Activated CD8-positive, alpha-beta memory T cell treated with anti-CD3 and anti-CD28 coated beads, Interleukin-2, amount 50 U/mL, for 4 hours (primary cell): Measurements from ENCODE around the gene CD83.
"Not testable (repeated sequence)": the region's sequence is repeated elsewhere in the genome, so short reads cannot be mapped to it uniquely, and the experiment has no call there.

ENCODE experiments used
- DNase-seq: peaks from one replicate; pipeline ENCODE4 v3.0.0-alpha.2; 2020

Gene CD83

DNA sequence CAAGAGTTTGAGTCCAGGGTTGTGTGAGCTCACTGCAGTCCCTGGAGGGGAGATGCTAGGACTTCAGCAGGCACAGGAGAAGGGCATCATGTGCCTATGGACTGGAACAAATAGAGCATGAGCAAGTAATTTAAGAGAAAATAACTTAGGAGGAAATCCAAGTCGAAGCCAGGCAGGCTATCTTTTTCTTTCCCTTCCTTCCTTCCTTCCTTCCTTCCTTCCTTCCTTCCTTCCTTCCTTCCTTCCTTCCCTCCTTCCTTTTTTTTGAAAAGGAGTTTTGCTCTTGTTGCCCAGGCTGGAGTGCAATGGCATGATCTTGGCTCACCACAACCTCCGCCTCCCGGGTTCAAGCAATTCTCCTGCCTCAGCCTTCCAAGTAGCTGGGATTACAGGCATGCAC, 33.7 kb downstream of the CD83 start:
- not testable (repeated sequence) for DNase-seq

DNA sequence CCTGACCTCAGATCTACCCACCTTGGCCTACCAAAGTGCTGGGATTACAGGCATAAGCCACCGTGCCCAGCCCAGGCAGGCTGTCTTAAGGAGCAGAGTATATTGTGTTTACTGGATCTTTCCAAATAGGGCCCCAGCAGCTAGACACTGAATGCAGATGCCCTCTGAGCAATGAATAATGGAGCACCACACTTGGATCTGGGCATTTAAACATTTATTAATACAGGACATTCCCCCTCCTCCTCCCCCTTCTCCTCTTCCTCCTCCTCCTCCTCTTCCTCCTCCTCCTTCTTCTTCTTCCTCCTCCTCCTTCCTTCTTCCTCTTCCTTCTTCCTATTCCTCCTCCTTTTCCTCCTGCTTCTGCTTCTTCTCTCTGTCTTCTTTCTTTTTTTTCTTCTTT, 34.2 kb downstream of the CD83 start:
- DNase-seq: no peak

DNA sequence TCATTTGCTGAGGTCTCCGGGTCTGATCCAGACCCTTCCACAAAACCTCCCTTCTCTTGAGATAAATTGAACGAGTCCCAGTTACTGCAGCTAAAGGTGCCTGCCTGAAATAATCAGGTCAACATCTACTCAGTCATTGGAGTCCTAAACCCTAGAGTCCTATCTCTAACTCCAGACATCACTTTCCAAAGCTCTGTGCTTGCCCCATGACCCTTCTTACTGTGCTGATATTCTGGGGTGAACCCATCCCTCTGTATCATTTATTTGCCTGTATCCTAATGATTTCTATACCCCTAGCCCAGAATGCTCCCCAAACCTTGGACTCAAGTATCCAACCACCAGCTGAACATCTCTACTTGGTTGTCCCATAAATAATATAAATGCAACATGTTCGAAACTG, 35.7 kb downstream of the CD83 start:
- DNase-seq: no peak

DNA sequence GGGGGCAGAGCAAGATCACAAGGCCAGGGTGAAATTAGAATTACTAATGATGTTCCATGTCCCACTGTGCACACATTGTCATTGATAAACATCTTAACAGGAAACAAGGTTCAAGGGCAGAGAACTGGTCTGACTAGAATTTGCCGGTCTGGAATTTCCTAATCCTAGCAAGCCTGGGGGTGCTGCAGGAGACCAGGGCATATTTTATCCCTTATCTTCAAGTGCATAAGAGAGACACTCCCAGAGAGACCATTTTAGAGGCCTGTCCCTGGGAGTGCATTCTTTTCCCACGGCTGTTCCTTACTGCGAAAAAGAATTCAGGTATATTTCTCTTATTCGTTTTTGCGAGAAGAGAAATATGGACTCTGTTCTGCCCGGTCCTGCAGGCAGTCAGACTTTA, 41.5 kb downstream of the CD83 start:
- no peak for DNase-seq

DNA sequence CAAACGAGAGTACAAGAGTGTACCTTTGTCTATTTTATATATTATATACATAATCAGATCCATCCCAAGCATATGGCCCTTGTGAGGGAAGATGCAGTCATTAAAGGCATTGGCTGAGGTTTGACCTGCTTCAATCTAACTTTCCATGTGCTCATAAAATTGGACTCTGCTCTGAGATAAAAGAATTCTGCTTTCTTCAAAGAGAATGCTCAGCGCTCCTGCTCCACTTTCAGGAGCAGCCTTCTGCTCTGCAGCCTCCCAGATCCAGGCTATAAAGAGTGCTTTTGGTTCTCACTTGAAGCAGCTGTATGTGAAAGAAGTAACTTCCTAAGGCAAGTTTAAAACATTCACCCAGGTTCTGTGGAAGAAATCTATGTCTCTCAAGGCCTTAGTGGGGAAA, 45.3 kb downstream of the CD83 start:
- DNase-seq: no peak

DNA sequence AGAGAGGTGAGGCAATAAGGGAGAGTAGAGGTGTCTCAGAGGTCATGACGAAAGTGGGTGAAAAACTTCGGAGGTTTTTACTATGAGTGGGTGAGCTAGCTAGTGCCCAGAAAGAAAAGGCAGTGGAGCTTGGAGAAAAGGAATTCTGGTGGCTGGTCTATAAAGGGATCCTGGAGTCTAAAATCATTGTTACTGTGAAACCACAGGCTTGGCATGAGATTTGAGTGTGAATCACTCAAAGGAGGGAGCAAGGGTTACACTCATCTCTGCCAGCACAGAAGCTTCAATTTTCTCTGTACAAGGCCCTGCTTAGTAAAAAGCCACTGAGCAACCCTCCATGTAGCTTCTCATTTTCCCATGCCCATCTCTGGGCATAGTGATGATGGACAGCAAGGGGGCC, 47.5 kb downstream of the CD83 start:
- no peak for DNase-seq

DNA sequence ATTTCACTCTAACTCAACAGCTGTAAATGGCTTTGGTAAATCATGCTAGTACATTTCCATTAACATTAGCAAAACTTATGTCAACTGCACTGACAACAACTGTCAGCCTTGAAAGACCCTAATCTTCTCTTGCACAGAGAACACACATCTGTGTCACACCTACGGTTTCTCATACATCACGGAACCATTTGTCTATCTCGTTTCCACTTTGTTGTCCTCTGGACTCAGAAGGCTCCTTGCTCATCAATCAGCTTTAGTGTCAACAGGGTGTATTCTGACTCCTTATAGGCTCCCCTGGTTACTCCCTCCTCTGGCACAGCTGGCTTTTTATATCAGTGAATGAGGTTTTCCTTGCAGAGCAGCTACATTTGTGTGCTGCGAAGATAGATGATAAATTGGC, 49.3 kb downstream of the CD83 start:
- DNase-seq: no peak

DNA sequence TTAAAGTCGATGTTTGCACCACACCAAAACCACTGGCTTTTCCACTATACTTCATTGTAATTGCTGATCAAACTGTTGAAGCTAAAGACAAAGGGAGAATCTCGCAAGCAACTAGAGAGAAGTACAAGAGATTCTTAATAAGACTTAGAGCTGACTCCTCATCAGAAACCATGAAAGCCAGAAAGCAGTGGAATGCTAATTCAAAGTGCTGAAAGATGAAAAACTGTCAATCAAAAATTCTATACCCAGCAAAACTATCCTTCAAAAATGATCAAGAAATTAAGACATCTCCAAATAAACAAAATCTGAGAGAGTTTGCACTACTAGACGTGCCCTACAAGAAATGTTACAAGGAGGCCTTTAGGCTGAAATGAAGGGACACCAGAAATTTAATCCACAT, 52.6 kb downstream of the CD83 start:
- DNase-seq: no peak

DNA sequence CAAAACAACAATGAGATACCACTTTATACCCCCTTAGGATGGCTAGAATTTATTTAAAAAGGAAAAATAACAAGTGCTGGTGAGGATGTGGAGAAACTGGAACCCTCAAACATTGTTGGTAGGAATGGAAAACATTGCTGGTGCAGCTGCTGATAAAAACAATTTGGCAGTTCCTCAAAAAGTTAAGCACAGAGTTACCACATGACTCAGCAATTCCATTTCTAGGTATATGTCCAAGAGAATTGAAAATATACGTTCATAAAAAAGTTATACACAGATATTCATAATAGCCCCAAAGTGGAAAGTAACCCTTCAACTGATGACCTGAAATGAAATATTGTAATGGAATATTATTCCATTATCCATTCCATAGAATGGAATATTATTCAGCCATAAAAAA, 55.0 kb downstream of the CD83 start:
- DNase-seq: no peak

DNA sequence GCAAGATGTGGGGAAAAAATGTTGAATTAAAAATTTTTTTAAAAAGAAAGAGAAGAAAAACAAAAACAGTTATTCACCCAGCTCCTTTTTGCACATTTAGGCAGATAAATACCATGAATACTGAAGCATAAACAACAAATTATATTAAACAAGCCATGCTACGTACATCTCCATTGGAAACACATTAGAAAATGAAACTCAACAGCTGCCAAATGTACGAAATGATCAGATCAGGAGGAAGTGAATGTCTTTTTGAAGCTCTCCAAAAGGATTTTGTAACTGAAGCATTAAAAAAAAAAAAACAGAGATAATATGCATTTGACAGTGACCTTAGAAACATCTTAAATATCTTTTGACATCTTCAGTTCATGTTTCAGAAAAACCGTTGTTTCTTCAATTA, 56.7 kb downstream of the CD83 start:
- no peak for DNase-seq

DNA sequence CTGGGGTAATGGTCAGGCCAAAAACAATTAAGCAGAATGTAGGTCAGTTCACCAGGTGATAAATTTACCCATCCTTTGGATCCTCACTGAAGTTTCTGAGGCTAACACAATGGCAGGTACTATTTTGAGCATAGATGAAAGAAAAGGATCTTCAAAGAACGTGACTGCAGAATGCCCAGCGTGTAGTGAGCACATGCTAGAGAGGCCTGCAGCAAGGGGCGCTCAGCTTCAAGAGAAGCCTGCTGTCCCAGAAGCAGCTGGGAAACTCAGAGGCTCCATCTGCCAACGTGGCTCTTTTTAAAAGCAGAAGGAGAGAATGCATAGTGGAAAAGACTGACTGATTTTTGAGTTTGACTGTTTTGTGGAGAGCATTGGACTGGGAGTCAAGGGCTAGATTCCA, 57.4 kb downstream of the CD83 start:
- no peak for DNase-seq

DNA sequence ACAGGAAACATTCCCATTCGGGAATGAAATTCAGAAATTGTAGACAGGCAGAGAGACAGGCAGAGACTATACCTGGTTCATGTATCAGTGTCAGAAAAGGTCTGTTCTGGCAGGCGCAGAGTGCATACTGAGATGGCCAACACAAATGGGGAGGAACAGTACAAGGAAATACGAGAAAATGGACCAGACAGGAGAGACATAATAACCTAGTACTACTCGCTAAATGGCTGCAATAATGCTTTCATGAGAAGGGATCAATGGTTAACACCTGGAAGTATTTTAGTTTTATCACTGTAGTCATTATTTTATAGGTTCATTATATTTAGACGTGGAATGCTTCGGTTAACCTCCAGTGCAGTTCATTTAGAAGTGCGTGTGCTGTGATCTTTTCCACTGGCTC, 58.9 kb downstream of the CD83 start:
- DNase-seq: no peak

DNA sequence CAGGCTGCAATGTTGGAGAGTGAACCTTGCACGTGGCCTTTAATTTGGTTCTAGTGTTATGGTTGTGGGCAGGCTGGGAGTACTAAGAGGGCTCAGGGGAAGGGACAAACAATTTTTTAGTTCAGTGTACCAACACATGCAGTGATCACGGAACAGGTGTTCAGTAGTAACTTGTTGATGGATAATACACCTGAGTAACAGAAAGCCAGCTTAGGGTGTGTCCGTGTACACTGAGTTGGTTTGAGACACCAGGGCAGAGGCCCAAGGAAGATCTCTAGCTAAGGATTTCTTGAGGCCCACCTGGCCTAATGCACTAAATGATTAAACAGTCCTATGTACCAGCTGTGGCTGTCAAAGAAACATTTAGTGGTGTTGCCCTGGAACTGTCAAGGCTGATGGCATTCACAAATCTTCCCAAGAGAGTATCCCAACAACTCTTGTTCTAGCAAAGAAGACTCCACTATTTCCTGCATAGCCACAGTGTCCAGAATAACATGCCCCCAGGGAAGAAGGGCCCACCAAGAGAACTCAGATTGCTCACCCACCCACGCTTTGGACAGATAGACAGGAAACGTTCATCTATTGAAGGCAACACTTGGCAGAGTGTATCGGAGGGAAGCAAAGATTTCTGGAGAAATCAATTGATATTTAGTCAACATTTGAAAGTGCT, 60.0 kb downstream of the CD83 start:
- no peak for DNase-seq

DNA sequence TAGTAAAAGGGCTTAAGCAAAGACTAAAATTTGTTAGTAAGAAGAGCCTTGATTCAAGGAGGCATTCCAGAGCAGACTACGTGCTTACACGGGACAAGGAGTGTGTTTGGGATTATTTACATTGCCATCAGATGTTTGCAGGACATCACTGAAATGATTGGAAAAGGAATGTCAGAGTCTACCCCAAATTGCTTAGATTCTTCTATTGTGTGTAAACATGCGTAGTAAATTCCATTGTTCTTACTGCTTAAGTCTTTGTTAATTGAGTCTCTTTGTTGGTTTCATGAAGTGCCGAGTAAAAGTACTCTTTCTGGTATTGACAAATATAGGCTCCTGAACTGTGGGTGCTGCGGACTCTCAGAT, 60.5 kb downstream of the CD83 start:
- no peak for DNase-seq

DNA sequence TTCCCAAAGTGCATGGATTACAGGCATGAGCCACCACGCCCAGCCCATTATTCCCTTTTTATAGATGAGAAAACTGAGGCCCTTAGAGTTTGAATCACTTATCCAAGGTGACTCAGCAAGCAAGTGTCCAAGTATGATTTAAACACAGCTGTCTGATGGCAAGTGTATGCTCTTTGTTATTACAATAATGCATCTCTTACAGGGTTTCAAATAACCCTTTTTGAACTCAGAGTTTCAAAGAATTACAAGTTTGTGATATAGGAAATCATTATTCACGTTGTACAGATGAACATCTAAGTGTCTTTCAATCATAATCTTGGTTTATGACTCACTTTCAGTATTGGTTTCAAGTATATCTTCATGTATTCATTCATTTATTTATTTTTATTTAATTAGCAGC, 63.0 kb downstream of the CD83 start:
- no peak for DNase-seq

DNA sequence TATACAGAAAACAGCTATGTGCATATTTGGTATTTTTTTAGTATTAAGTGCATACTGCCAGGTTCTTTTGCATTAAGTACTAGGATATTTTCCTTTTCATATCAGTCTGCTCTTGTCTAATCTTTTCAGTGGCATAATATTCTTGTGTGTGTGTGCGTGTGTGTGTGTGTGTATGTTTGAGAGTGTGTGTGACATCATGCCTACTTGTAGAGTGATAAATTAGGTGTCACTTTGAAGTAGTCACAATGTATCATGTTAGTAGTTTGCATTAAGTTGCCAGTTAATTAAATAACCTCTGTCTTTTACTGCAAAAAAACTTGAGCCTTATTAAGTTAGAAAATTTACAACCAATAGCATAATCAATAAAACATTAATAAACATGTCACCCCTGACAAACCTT, 65.3 kb downstream of the CD83 start:
- DNase-seq: no peak
